GM18498 (cell line): Measurements from ENCODE around the gene DSN1.

Experiments
- ATAC-seq: cut with Tn5 transposase; IDR thresholded peaks from one replicate; pipeline ENCODE4 v1.9.1; 2021; ENCODE audit warnings: mild to moderate bottlenecking, moderate library complexity; ENCODE audit not compliant: unreplicated experiment

The DSN1 gene

DNA sequence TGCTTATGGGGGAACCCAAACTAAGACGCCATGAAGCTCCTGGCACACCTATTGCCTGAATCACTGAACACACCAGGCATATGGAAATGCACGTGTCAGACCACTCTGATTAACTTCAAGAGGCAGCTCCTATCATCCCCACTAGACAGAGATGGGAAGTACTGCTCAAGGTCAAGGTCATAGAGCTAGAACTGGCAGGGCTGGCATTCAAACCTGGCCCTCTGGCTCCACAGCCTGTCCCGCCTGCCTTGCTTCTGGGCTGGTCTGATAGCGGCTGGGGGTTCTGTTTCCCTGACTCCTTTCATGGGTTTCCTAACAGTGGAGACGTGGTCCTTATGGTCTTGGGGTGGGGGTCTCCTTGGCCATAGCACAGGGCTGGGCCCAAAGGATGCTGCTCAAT is 22.6 kb upstream of the DSN1 start:
- no peak for ATAC-seq

DNA sequence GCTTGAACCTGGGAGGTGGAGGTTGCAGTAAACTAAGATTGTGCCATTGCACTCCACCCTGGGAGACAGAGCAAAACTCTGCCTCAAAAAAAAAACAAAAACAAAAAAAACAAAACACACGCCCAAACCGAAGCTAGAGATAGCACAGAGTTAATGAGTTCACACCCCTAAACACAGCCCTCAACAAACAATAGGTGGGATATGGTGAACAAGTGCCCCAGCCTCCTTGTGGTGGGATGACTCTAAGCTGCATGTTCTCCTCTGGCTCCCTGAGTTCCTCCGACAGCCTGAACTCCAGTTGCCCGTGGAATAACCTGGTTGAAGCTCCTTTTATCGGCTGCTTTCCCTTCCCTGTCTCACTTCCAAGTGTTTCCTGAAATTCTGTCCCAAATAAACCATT is 22.1 kb upstream of the DSN1 start:
- no peak for ATAC-seq

DNA sequence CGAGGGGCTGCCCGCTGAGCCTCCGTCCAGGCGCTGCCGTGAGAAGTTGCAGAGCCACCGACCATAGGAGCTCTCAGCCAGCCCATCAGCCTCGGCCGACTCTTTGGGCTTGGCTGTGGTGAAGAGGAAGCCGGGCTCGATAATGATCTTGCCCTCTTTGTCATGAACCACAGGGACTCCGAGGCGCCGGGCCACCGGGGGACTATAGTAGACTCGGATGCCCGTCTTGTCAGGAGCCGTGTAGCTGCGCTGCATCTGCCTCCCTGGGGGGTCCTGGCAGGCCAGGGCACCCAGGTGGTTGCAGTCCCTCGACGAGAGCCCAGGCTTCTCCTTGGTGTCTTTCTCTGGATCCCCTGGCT is 20.5 kb upstream of the DSN1 start:
- no peak for ATAC-seq

GRCh38 chr20:36793294-36794115 is 19.9 kb upstream of the DSN1 start:
- no peak for ATAC-seq

GRCh38 chr20:36792422-36792821 is 18.9 kb upstream of the DSN1 start:
- ATAC-seq: no peak

- no peak for ATAC-seq
These were observed 18.3 kb upstream of the DSN1 start for GRCh38 chr20:36791862-36792261.

DNA sequence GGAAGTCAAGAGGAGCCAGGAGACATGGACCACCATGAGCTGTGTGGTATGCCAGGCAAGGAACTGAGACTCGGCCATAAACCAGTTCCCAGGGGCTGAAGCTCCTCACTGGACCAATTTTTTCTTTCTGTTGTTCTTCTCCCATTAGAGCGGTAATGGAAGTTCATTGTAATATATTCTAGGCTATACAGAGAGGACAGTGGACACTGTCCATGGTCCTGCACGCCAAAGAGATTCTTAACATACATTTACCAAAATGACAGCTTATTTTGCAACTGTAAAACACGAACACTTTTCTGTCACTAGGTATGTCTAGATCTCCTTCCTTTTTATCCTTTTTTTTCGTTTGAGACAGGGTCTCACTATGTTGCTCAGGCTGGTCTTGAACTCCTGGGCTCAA is 13.1 kb upstream of the DSN1 start:
- no peak for ATAC-seq

DNA sequence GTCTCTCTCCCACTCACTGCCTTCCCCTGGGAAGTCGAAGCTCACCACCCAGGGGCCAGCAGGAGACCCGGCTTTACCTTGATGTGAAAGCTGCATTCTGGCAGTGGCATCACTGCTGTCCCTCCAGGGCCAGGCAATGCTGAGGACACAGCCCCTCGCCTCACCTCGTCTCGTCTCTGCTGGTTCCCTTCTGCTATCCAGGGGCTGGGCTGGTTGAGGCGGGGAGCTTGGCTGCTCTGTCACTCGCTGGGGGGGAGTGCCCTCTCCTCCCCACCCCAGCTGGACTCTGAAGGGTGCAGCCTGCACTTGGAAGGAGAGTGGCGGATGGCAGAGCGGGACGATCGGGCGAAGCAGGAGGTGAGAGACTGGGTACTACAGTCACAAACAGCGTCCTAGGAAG is 12.7 kb upstream of the DSN1 start:
- no peak for ATAC-seq

GRCh38 chr20:36785308-36785707 is 11.7 kb upstream of the DSN1 start:
- no peak for ATAC-seq

DNA sequence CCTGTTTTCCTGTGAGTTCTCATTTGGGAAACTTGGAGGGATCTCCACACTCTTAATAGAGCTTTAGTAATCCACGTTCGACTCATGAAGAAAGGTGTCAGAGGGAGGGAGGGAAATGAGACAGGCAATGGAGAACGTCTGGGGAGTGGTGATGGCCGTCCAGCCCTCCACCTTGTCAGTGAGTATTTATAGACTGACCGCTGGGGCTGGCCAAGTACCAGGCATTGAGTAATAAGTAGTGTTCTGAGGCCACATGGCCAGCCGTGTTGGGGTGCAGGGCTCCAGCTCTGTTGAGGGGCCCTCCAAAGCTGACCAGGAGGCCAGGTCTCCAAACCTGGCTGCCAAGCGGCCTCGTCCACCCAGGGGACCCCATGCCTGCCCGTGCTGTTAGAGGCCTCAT is 11.3 kb upstream of the DSN1 start:
- ATAC-seq: no peak

- ATAC-seq: no peak
These were observed 10.6 kb upstream of the DSN1 start for GRCh38 chr20:36784116-36784515.

DNA sequence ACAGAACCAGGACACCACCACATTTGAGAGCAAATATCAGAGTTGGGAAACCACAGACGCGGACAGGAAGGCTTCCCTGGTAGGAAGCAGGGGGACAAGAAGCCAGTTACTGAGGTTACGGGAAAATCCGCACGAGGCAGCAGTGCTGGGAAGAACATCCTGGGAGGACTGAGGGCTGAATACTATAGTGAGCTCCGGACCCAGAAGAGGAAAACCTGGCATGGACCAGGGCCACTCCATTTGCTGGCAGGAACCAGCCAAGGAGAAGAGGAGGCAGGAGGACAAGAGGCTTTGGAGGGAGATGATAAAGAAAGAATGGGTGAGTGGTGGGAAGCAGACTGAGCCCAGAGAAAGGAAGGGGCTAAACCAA is 6.1 kb upstream of the DSN1 start:
- ATAC-seq: no peak

DNA sequence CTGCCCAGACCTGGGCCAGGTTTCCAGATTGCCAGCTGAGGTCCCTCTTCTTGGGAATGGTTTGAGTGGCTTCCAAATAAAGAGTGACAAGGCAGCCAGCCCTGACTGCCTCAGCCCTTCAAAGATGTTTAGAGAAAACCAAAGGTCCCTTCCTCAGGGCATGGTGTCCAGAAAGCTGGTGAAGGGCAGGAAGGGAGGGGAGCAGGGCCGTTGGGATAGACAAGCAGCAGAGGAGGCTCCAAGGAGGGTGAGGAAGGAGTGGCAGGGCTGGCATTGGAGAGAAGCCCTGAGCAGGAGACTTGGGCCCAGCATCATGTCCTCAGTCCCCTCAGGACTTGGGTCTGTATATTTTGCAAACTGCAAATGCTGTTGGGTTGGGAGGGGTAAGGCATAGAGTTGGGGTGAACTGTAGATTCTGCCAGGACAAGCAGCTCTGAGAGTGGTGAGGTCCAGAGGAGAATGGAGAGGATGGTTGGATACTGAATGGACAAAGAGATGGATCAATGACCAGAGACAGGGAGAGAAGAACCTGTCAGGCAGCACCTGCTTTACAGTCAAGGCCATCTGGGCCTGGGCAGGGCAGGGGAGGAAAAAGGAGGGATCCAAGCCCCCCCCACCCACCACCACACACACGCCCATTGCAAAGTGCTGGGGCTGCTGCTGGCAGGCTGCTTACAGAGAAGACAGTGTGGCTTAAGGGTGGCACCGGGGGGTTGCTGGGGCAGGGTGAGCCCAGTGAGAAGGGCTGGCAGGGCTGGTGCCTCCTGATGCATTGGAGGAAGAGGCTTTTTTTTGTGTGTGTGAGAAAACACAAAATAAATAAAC is 5.5 kb upstream of the DSN1 start:
- ATAC-seq: no peak

DNA sequence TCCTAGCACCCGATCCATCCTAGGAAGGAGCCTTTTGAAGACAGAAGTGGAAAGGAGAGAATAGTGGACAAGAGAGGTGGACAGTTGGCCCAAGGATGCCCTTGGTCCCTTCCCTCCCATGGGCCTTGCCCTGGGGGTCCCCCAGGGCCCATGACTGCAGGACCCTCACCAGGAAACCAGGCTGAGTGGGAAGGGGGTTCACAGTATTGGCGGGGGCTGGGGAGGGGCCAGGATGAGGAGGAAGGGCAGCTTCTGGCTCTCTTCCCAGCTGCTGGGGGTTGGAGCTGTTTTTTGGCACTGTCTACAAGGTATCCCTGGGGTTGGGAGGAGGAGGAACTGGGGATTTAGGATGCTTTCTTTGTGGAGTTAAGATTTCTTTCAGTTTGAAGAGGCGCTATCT is 4.0 kb upstream of the DSN1 start:
- ATAC-seq: no peak

DNA sequence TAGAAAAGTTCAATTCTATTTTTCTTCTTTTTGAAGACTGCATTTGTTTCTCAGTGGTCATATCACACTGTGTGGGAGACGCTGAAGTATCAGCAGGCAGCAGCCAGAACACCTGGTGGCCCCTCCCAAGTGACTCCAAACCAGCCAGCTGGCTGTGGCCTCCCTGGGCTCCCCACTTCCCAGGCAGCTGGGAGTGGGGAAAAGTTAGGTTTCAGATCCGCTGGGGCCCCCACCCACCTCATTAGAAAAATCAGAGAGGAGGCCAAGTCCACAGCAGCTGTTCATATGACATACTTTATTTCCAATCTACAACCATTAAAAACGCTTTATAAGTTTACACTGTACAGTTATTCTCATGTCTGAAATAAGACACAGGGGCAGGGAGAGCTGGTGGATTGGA is 3.6 kb upstream of the DSN1 start:
- no peak for ATAC-seq

DNA sequence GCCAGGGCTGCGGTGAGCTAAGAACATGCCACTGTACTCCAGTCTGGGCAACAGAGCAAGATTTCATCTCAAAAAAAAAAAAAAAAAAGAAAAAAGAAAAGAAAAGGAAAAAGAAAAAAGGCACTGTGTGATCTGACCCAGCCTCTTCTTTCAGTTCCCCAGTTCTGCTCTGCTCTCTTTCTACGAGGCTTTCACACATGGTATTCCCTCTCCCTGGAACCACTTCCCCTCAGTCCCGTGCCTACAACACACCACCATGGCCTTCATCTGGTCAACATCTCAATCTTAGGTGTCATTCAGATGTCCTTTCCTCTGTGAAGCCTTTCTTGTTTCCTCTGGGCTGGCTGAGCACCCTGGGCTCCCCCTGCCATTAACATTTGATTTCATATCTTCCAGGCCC is 2.3 kb upstream of the DSN1 start:
- ATAC-seq: no peak

- no peak for ATAC-seq
These were observed 1.6 kb upstream of the DSN1 start for GRCh38 chr20:36775196-36775595.

GRCh38 chr20:36773107-36773596 is 411 bp downstream of the DSN1 start:
- peak; percentile 14 for ATAC-seq

DNA sequence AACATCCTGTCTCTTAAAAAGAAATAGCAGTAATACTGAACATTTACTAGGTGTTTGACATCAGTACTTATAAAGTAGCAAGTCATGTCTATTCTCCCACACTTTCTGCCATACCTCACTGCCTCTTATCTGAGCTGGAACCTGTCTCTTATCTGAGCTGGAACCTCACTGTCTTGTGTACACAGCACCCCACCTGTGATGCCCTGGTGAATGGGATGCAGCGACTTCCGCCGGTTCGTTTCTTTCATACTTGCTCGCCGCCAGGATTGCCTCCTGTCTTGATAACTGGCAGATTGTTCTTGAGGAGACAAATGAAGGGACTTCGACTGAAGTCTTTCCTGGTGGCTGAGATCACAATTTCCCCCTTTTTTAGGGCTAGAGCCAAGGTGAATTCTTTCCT is 2.9 kb downstream of the DSN1 start:
- no peak for ATAC-seq

DNA sequence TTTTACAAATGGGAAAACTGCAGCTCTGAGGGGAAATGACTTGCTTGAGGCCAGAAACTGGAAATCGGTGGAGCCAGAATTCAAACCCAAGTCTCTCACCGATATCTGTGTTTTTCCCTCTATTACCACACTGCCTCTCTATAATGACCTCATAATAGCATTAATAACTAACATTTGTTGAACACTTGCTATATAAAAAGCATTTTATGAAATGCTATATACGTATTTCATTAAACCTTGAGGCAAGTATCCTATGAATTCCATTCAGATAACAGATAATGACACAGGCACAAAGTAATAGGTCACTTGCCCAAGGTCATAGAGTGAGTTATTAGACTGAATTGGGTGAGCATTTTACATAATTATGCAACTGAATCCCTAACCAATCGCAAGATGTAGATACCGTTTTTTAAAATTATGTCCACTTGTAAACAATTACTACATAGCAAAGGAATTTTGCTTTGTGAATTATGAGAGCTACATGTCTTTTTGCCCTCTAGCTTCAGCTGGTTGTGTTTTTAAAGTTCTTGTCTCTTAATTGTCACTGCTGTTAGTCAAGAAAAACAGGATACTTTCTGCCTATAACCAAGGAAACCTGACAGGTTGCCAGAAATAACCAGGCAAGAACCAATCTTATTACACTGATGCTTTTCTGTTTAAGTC is 4.7 kb downstream of the DSN1 start:
- ATAC-seq: no peak

DNA sequence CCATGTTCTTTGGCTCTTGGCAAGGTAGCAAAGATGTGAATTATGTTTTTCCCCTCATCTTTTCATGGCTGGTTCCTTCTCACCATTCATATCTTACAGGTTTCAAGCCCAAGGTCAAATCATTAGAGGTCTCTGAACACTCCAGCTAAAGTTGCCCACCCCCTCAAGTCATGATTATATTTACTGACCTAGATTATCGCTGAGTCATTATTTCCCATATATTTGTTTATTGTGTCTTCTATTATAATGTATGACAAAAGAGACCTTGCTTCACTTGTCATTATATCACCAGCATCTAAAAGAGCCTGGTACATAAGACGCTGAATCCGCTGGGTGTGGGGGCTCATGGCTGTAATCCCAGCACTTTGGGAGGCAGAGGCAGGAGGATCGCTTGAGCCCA is 12.4 kb downstream of the DSN1 start:
- no peak for ATAC-seq

GRCh38 chr20:36760647-36761046 is 12.9 kb downstream of the DSN1 start:
- ATAC-seq: no peak
